Fibroblast of lung (primary cell): ENCODE data around the gene INPP4A.

Experiments used
- EZH2 ChIP-seq: IDR thresholded peaks from 2 replicates; pipeline ENCODE4 v1.5.1; 2012; ENCODE audit warnings: low read length, control low read depth, mild to moderate bottlenecking; ENCODE audit errors: missing control alignments
- TF ChIP-seq, protein P1 (sequence below), 2 donors: IDR thresholded peaks in 1 of 2; conservative IDR thresholded peaks in 1 of 2; 1 replicate in 1 of 2; 2 replicates in 1 of 2; pipeline ENCODE4 v1.5.1; 2011 to 2012; ENCODE audit warnings: low read length in 2 of 2, control low read depth in 1 of 2, inconsistent platforms in 1 of 2, low read depth in 1 of 2, mild to moderate bottlenecking in 1 of 2

DNA sequence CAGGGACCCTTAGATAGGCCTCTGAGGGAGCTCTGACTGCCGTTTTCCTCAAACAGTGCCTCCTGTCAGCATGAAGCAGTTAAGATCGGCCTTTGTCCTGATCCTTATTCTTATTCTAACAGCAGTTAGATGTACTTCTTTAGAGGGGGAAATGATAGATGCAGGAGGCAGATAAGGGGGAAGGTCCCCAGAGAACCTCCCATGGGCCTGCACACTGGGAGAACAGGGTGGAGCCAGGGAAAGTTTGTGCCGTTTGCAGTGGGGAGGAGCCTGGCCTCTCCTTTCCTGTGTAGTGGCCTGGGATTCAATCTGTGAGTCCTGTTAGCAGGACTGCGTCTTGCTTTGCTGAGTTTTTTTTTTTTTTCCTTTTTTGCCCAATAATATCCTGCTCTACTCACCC is 7.9 kb upstream of the INPP4A start:
- TF ChIP-seq, protein P1, sequence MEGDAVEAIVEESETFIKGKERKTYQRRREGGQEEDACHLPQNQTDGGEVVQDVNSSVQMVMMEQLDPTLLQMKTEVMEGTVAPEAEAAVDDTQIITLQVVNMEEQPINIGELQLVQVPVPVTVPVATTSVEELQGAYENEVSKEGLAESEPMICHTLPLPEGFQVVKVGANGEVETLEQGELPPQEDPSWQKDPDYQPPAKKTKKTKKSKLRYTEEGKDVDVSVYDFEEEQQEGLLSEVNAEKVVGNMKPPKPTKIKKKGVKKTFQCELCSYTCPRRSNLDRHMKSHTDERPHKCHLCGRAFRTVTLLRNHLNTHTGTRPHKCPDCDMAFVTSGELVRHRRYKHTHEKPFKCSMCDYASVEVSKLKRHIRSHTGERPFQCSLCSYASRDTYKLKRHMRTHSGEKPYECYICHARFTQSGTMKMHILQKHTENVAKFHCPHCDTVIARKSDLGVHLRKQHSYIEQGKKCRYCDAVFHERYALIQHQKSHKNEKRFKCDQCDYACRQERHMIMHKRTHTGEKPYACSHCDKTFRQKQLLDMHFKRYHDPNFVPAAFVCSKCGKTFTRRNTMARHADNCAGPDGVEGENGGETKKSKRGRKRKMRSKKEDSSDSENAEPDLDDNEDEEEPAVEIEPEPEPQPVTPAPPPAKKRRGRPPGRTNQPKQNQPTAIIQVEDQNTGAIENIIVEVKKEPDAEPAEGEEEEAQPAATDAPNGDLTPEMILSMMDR (conservative IDR thresholded peaks at IDR 0.05 in 1 of 2, IDR thresholded peaks at IDR 0.05 in 1 of 2; ENCODE audit: low read depth in 1 of 2, low read length in 2 of 2) = no peak
- TF ChIP-seq EZH2 = no peak
